Prostate gland (tissue), 2 donors: ENCODE results near the gene CFC1. TPM values are rescaled to one million over a fixed set of nuclear protein-coding genes. Genes with fewer than 3 reads are reported as not detected.
A peak's percentile ranks its signal among the peaks of the same experiment; 100 is the strongest.
"Not testable (repeated sequence)": the region's sequence is repeated elsewhere in the genome, so short reads cannot be mapped to it uniquely, and the experiment has no call there.

Experiments used
- DNase-seq: peaks from one replicate; pipeline ENCODE4 v3.0.0-alpha.2; 2019; ENCODE audit warnings: low spot score
- H3K27ac ChIP-seq, 2 donors: fragments of 200-600 bp; sonication (generic); 2 replicates each; pipeline ENCODE4 v1.5.1; 2017 to 2019
- H3K27me3 ChIP-seq: fragments of 200-600 bp; sonication (generic); replicated peaks from 2 replicates; pipeline ENCODE4 v1.5.1; 2019; ENCODE audit not compliant: insufficient read depth
- H3K36me3 ChIP-seq, 2 donors: fragments of 200-600 bp; sonication (generic); 1 replicate in 1 of 2; 2 replicates in 1 of 2; pipeline versions ENCODE4 v1.5.1 to v1.8.1; 2017 to 2019
- H3K4me1 ChIP-seq: fragments of 200-600 bp; sonication (generic); replicated peaks from 2 replicates; pipeline ENCODE4 v1.5.1; 2019
- H3K4me3 ChIP-seq, 2 donors: fragments of 200-600 bp; sonication (generic); 2 replicates each; pipeline ENCODE4 v1.5.1; 2017 to 2019
- H3K9me3 ChIP-seq: fragments of 200-600 bp; sonication (generic); 2 replicates; pipeline ENCODE4 v1.5.1; 2017
- WGBS: methylation state at CpG from one replicate; pipeline ENCODE4 v1.1.5; 2018; 5-methylcytosine and 5-hydroxymethylcytosine counted together
- intact Hi-C: fragments of 100-400 bp; cut with DNase I; formaldehyde crosslinking; loops from one replicate; pipeline ENCODE4 v1.14.2; 2022
- total RNA-seq, 2 donors: library from RNA; depleted of rRNA; stranded (reverse); fragments of >200 nt; gene quantifications; one replicate each; pipeline ENCODE4 v1.1.0, GENCODE V29; 2016

Gene CFC1
- total RNA-seq, 2 donors from 2014 or later, result 6.6 to 10.5 TPM

- H3K36me3 ChIP-seq, H3K9me3 ChIP-seq, H3K4me1 ChIP-seq, DNase-seq, H3K27me3 ChIP-seq, H3K27ac ChIP-seq, H3K4me3 ChIP-seq, intact Hi-C loops: not testable (repeated sequence)
- no CpG with 5 or more reads among the region's 22 CpGs for WGBS
Measured at GRCh38 chr2:130597994-130598393, 1.4 kb downstream of the CFC1 start.

- H3K4me1 ChIP-seq, DNase-seq, H3K27ac ChIP-seq, H3K36me3 ChIP-seq, H3K4me3 ChIP-seq, H3K9me3 ChIP-seq, H3K27me3 ChIP-seq, intact Hi-C loops: not testable (repeated sequence)
- 100% methylated on average over 2 of the region's 6 CpGs for WGBS
Measured at GRCh38 chr2:130596757-130597156, 2.6 kb downstream of the CFC1 start.

- H3K36me3 ChIP-seq, H3K4me3 ChIP-seq, H3K27ac ChIP-seq, intact Hi-C loops, DNase-seq, H3K4me1 ChIP-seq, H3K9me3 ChIP-seq, H3K27me3 ChIP-seq: not testable (repeated sequence)
- WGBS, result 100% methylated on average over 1 of the region's 4 CpGs
Measured at GRCh38 chr2:130594011-130594410, 5.4 kb downstream of the CFC1 start.

- H3K36me3 ChIP-seq, H3K27me3 ChIP-seq, DNase-seq, H3K4me1 ChIP-seq, intact Hi-C loops, H3K4me3 ChIP-seq, H3K9me3 ChIP-seq: not testable (repeated sequence)
- H3K27ac ChIP-seq, result peak overlapping the region in 1 of 2 donors; percentile 68
- WGBS, result 20% methylated on average over 7 of the region's 40 CpGs
Measured at GRCh38 chr2:130592791-130593414, 6.5 kb downstream of the CFC1 start.

GRCh38 chr2:130590842-130591359, 8.5 kb downstream of the CFC1 start:
- DNase-seq, intact Hi-C loops, H3K27ac ChIP-seq, H3K4me1 ChIP-seq, H3K9me3 ChIP-seq, H3K4me3 ChIP-seq, H3K27me3 ChIP-seq, H3K36me3 ChIP-seq: not testable (repeated sequence)
- 15% methylated on average over 7 of the region's 7 CpGs for WGBS

GRCh38 chr2:130590170-130590841, 9.1 kb downstream of the CFC1 start:
- DNase-seq, H3K9me3 ChIP-seq, H3K36me3 ChIP-seq, H3K4me3 ChIP-seq, H3K4me1 ChIP-seq, H3K27me3 ChIP-seq, intact Hi-C loops, H3K27ac ChIP-seq: not testable (repeated sequence)
- WGBS, result 21% methylated on average over 5 of the region's 8 CpGs

GRCh38 chr2:130588688-130589458, 10.5 kb downstream of the CFC1 start:
- intact Hi-C loops, H3K27ac ChIP-seq, H3K9me3 ChIP-seq, H3K27me3 ChIP-seq, H3K36me3 ChIP-seq, H3K4me1 ChIP-seq, H3K4me3 ChIP-seq, DNase-seq: not testable (repeated sequence)
- 86% methylated on average over 1 of the region's 11 CpGs for WGBS

GRCh38 chr2:130584726-130585125, 14.6 kb downstream of the CFC1 start:
- H3K4me1 ChIP-seq, H3K9me3 ChIP-seq, H3K27me3 ChIP-seq, H3K27ac ChIP-seq, intact Hi-C loops, H3K36me3 ChIP-seq, H3K4me3 ChIP-seq, DNase-seq: not testable (repeated sequence)
- 86% methylated on average over 3 of the region's 4 CpGs for WGBS

- WGBS, result 59% methylated on average over 5 of the region's 7 CpGs
- intact Hi-C loops, result not testable (repeated sequence)
Measured at GRCh38 chr2:130583582-130583981, 15.8 kb downstream of the CFC1 start.

GRCh38 chr2:130582970-130583369, 16.4 kb downstream of the CFC1 start:
- H3K9me3 ChIP-seq, H3K4me1 ChIP-seq, H3K27ac ChIP-seq, H3K27me3 ChIP-seq, H3K36me3 ChIP-seq, intact Hi-C loops, DNase-seq, H3K4me3 ChIP-seq: not testable (repeated sequence)
- WGBS, result 86% methylated on average over 4 of the region's 7 CpGs

More at GRCh38 chr2:130583582-130583981, 15.8 kb downstream of the CFC1 start:
- DNase-seq, result peak; percentile 55
- H3K4me1 ChIP-seq, H3K27me3 ChIP-seq, H3K9me3 ChIP-seq, H3K4me3 ChIP-seq, H3K27ac ChIP-seq, H3K36me3 ChIP-seq: not testable (repeated sequence)

- H3K9me3 ChIP-seq, H3K27ac ChIP-seq, intact Hi-C loops, H3K27me3 ChIP-seq, DNase-seq, H3K4me1 ChIP-seq, H3K4me3 ChIP-seq, H3K36me3 ChIP-seq: not testable (repeated sequence)
- 80% methylated on average over 1 of the region's 7 CpGs for WGBS
Measured at GRCh38 chr2:130581491-130581890, 17.9 kb downstream of the CFC1 start.

GRCh38 chr2:130579121-130579520, 20.3 kb downstream of the CFC1 start:
- H3K27me3 ChIP-seq, H3K4me3 ChIP-seq, DNase-seq, H3K36me3 ChIP-seq, intact Hi-C loops, H3K4me1 ChIP-seq, H3K9me3 ChIP-seq, H3K27ac ChIP-seq: not testable (repeated sequence)
- whole genome bisulfite sequencing, result 91% methylated on average over 5 of the region's 7 CpGs
